SK-N-SH (cell line): Measurements from ENCODE around the gene MTMR11. TPM values are rescaled to one million over a fixed set of nuclear protein-coding genes. Genes with fewer than 3 reads are reported as not detected.
A peak's percentile ranks its signal among the peaks of the same experiment; 100 is the strongest.

Experiments used
- CTCF ChIA-PET: fragments of 300-600, 350-600 bp; formaldehyde crosslinking; extraction: SDS; loops from one replicate; lab custom pipeline; 2021; lab: Yijun Ruan, JAX
- POLR2A ChIA-PET: fragments of 350-600 bp; sonication (Branson Sonifier 250); formaldehyde crosslinking; extraction: SDS; loops from one replicate; lab custom pipeline; 2020; ENCODE audit warnings: antibody characterized with exemption, inconsistent platforms; lab: Yijun Ruan, JAX
- DNase-seq: peaks from one replicate; pipeline ENCODE4 v3.0.0; 2012
- H2AFZ ChIP-seq: fragments of 200-600 bp; sonication (generic); 2 replicates; pipeline ENCODE4 v1.8.1; 2016; ENCODE audit warnings: antibody characterized with exemption, mild to moderate bottlenecking, low read depth
- H3F3A ChIP-seq: fragments of 200-600 bp; sonication (generic); replicated peaks from 2 replicates; pipeline ENCODE3; 2016; ENCODE audit warnings: antibody characterized with exemption, mild to moderate bottlenecking; ENCODE audit not compliant: insufficient read depth
- H3K27ac ChIP-seq, 2 experiments: fragments of 200-500 bp in 1 of 2; fragments of 200-600 bp in 1 of 2; sonication (Bioruptor generic) in 1 of 2; sonication (generic), shearing (Covaris generic) in 1 of 2; 2 replicates each; pipeline versions ENCODE4 v1.5.1 to v1.6.1; 2014 to 2016; ENCODE audit warnings: low read depth in 2 of 2, inconsistent platforms in 1 of 2, low read length in 1 of 2, mild to moderate bottlenecking in 1 of 2, mixed read lengths in 1 of 2
- H3K27me3 ChIP-seq: fragments of 200-600 bp; sonication (generic), shearing (Covaris generic); 2 replicates; pipeline ENCODE4 v1.6.1; 2016; ENCODE audit warnings: mixed run types; ENCODE audit not compliant: insufficient read depth
- H3K36me3 ChIP-seq, 2 experiments: fragments of 200-500 bp in 1 of 2; fragments of 200-600 bp in 1 of 2; sonication (Bioruptor generic) in 1 of 2; sonication (generic) in 1 of 2; replicated peaks in 1 of 2; 2 replicates each; pipeline versions ENCODE3 to v1.5.1; 2014 to 2016; ENCODE audit warnings: low read length in 1 of 2, mild to moderate bottlenecking in 1 of 2; ENCODE audit not compliant: insufficient read depth in 2 of 2, control insufficient read depth in 1 of 2
- H3K4me1 ChIP-seq, 2 experiments: fragments of 200-500 bp in 1 of 2; fragments of 200-600 bp in 1 of 2; sonication (Bioruptor generic) in 1 of 2; sonication (generic), shearing (Covaris generic) in 1 of 2; 2 replicates each; pipeline versions ENCODE4 v1.5.1 to v1.6.1; 2014 to 2016; ENCODE audit warnings: low read depth in 1 of 2, low read length in 1 of 2, mixed run types in 1 of 2; ENCODE audit not compliant: insufficient read depth in 2 of 2, control insufficient read depth in 1 of 2
- H3K4me2 ChIP-seq: fragments of 200-600 bp; sonication (generic), shearing (Covaris generic); 2 replicates; pipeline ENCODE4 v1.6.1; 2017; ENCODE audit warnings: mixed run types
- H3K4me3 ChIP-seq, 2 experiments: fragments of 200-500 bp in 1 of 2; fragments of 200-600 bp in 1 of 2; sonication (Bioruptor generic) in 1 of 2; sonication (generic), shearing (Covaris generic) in 1 of 2; 2 replicates each; pipeline versions ENCODE4 v1.5.1 to v1.8.1; 2014 to 2016; ENCODE audit warnings: low read depth in 2 of 2, inconsistent platforms in 1 of 2, low read length in 1 of 2, mild to moderate bottlenecking in 1 of 2, mixed read lengths in 1 of 2, moderate library complexity in 1 of 2
- H3K79me2 ChIP-seq: fragments of 200-600 bp; sonication (generic); 2 replicates; pipeline ENCODE4 v1.8.1; 2017; ENCODE audit warnings: mild to moderate bottlenecking; ENCODE audit not compliant: insufficient read depth
- H3K9ac ChIP-seq: fragments of 200-600 bp; sonication (generic); 2 replicates; pipeline ENCODE4 v1.6.1; 2017; ENCODE audit warnings: mixed run types
- H3K9me2 ChIP-seq: fragments of 200-600 bp; sonication (generic); 2 replicates; pipeline ENCODE4 v1.6.1; 2017; ENCODE audit warnings: mixed run types
- H3K9me3 ChIP-seq: fragments of 200-600 bp; sonication (generic); 2 replicates; pipeline ENCODE4 v1.6.1; 2017; ENCODE audit warnings: mixed run types, mild to moderate bottlenecking, moderate library complexity
- H4K20me1 ChIP-seq: fragments of 200-600 bp; sonication (generic); 2 replicates; pipeline ENCODE4 v1.6.1; 2017; ENCODE audit warnings: mild to moderate bottlenecking, mixed run types; ENCODE audit not compliant: insufficient read depth
- CHD2 ChIP-seq: fragments of 150-350 bp; IDR thresholded peaks from 2 replicates; pipeline ENCODE4 v1.6.1; 2018; ENCODE audit warnings: low read length; ENCODE audit not compliant: partially characterized antibody
- EP300 ChIP-seq, 2 experiments: IDR thresholded peaks; 2 replicates each; pipeline versions ENCODE4 v1.4.0 to v1.6.1; 2012; ENCODE audit warnings: borderline replicate concordance in 1 of 2, low read depth in 1 of 2, low read length in 1 of 2
- EZH2phosphoT487 ChIP-seq: fragments of 200-600 bp; sonication (generic); IDR thresholded peaks from 2 replicates; pipeline ENCODE4 v1.6.1; 2017; ENCODE audit warnings: low read depth, mixed run types, mild to moderate bottlenecking, antibody characterized with exemption, moderate library complexity, borderline replicate concordance
- FOSL2 ChIP-seq: IDR thresholded peaks from 2 replicates; pipeline ENCODE4 v1.4.0; 2012; ENCODE audit warnings: low read depth, mild to moderate bottlenecking, moderate library complexity, borderline replicate concordance
- FOXM1 ChIP-seq: IDR thresholded peaks from 2 replicates; pipeline ENCODE4 v1.4.0; 2012; ENCODE audit warnings: low read depth, mild to moderate bottlenecking
- GATA2 ChIP-seq: sonication (generic); formaldehyde crosslinking; IDR thresholded peaks from 2 replicates; pipeline ENCODE4 v1.5.0; 2020; ENCODE audit warnings: mild to moderate bottlenecking, missing genetic modification reagents
- IRF3 ChIP-seq: fragments of 150-350 bp; IDR thresholded peaks from 2 replicates; pipeline ENCODE4 v1.6.1; 2016; ENCODE audit warnings: mild to moderate bottlenecking, low read depth, low read length
- MEF2A ChIP-seq: IDR thresholded peaks from 2 replicates; pipeline ENCODE4 v1.4.0; 2012; ENCODE audit warnings: low read depth, borderline replicate concordance
- MXI1 ChIP-seq: IDR thresholded peaks from 2 replicates; pipeline ENCODE4 v1.6.1; 2012; ENCODE audit warnings: mild to moderate bottlenecking, low read depth, low read length, improper control_type of control experiment
- NFIC ChIP-seq: IDR thresholded peaks from 2 replicates; pipeline ENCODE4 v1.4.0; 2012; ENCODE audit warnings: borderline replicate concordance
- NRF1 ChIP-seq: IDR thresholded peaks from 2 replicates; pipeline ENCODE4 v1.6.1; 2012; ENCODE audit warnings: low read depth, mild to moderate bottlenecking, low read length
- POLR2AphosphoS5 ChIP-seq: IDR thresholded peaks from 2 replicates; pipeline ENCODE4 v1.6.1; 2012; ENCODE audit warnings: low read depth, low read length
- RAD21 ChIP-seq: IDR thresholded peaks from 2 replicates; pipeline ENCODE4 v1.6.1; 2012; ENCODE audit warnings: mild to moderate bottlenecking, low read length
- RCOR1 ChIP-seq: fragments of 150-350 bp; IDR thresholded peaks from 2 replicates; pipeline ENCODE4 v1.6.1; 2017; ENCODE audit warnings: antibody characterized with exemption, low read length
- RFX5 ChIP-seq: IDR thresholded peaks from 2 replicates; pipeline ENCODE4 v1.6.1; 2012; ENCODE audit warnings: mild to moderate bottlenecking, improper control_type of control experiment, low read length
- RXRA ChIP-seq: IDR thresholded peaks from 2 replicates; pipeline ENCODE4 v1.4.0; 2012; ENCODE audit warnings: low read depth, mild to moderate bottlenecking, borderline replicate concordance
- TAF1 ChIP-seq: IDR thresholded peaks from 2 replicates; pipeline ENCODE4 v1.6.1; 2012; ENCODE audit warnings: low read depth, mild to moderate bottlenecking, low read length, moderate library complexity, borderline replicate concordance
- TCF12 ChIP-seq: IDR thresholded peaks from 2 replicates; pipeline ENCODE4 v1.4.0; 2012
- USF1 ChIP-seq: IDR thresholded peaks from 2 replicates; pipeline ENCODE4 v1.4.0; 2012; ENCODE audit warnings: low read depth, borderline replicate concordance
- YY1 ChIP-seq: IDR thresholded peaks from 2 replicates; pipeline ENCODE4 v1.4.0; 2012; ENCODE audit warnings: low read depth, mild to moderate bottlenecking
- WGBS: methylation state at CpG from one replicate; pipeline ENCODE4 v1.1.6; 2017; ENCODE audit warnings: low lambda C conversion rate; 5-methylcytosine and 5-hydroxymethylcytosine counted together
- polyA plus RNA-seq, 3 experiments: library from polyadenylated mRNA; depleted of rRNA; stranded (reverse); fragments of >200 nt; gene quantifications; 2 replicates each; pipeline ENCODE4 v1.2.3, GENCODE V29; 2012
- TF ChIP-seq, protein P1 (sequence below): IDR thresholded peaks from 2 replicates; pipeline ENCODE4 v1.4.0; 2012; ENCODE audit warnings: low read depth
- TF ChIP-seq, protein P2 (sequence below): fragments of 150-350 bp; IDR thresholded peaks from 2 replicates; pipeline ENCODE4 v1.6.1; 2017; ENCODE audit warnings: antibody characterized with exemption, low read length, low read depth, borderline replicate concordance

Gene MTMR11
- polyA plus RNA-seq, 1 of the 3 experiments (the other 2 are of a cell fraction), result 9.4 TPM

DNA sequence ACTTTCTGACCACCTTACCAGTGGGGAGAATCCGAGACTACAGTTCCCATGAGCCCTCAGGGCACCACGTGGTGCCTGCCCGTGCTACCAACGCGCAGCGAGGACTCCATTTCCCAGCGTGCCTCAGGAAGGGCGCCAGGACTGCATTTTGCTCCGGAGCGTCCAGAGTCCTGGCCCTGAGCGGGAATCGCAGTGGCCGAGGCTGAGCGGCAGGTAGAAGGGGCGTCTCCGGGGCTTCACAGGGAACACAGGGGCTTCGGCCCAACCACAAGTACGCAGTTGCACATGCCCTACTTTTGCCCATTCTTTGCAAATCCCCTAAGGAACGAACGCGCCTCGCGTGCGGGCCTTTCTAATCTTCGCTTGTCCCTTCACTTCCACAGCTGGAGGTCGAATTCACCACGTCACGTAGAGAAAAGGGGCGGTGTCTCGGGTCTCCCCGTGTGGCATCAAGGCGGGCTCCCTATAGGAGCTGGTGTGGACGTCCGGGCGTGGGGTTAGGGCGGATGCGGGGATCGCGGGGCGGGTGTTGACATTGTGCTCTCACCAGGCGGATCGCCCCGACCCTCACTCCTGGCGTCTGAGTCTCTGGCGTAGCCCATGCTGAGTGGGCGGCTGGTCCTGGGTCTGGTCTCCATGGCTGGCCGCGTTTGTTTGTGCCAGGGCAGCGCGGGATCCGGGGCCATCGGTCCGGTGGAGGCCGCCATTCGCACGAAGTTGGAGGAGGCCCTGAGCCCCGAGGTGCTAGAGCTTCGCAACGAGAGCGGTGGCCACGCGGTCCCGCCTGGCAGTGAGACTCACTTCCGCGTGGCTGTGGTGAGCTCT lies 37.0 kb downstream of the MTMR11 start, which contains the start of gene BOLA1 (continued):
- TF ChIP-seq IRF3 (no peak), TAF1 (0 out of 2 replicates have a peak, but pooled peaks have one; percentile 23), CHD2 (peak; percentile 88), RFX5 (no peak), NRF1 (peak; percentile 53; the same call in 1 of the 2 replicates), NFIC (no peak), RCOR1 (peak; percentile 15; the same call in 1 of the 2 replicates), MEF2A (no peak), POLR2AphosphoS5 (peak; percentile 70), USF1 (peak; percentile 99), EP300 (IDR thresholded peaks at IDR 0.05; ENCODE audit: borderline replicate concordance in 1 of 2, low read depth in 1 of 2, low read length in 1 of 2) (no peak), YY1 (peak; percentile 71; the same call in 1 of the 2 replicates)

GRCh38 chr1:149896575-149896974 lies 40.1 kb downstream of the MTMR11 start:
- Histone ChIP-seq H3K9me2 (no peaks in the 10 kb centered on the region), H2AFZ (no peak overlapping the region), H4K20me1 (no peaks in the 10 kb centered on the region), H3K36me3 (no peaks in the 10 kb centered on the region), H3K9ac (no peak overlapping the region), H3F3A (peaks cover 6% of the 10 kb centered on the region), H3K9me3 (no peaks in the 10 kb centered on the region), H3K4me3 (no peak overlapping the region), H3K4me2 (no peak overlapping the region), H3K27me3 (no peaks in the 10 kb centered on the region), H3K4me1 (peaks cover 0 to 16% of the 10 kb centered on the region in 2 experiments; a peak in 1 of 4 replicates), H3K79me2 (no peaks in the 10 kb centered on the region), H3K27ac (no peak overlapping the region)
- 58% methylated on average over 4 of the region's 4 CpGs for WGBS
- no peak for DNase-seq
- POLR2A ChIA-PET, result no interaction called here
- CTCF ChIA-PET, result interaction anchor here (1.3 kb wide), 1 partner anchor 8 kb away, joined by 5 read pairs; no protein-coding TSS in a partner anchor
- TF ChIP-seq FOXM1 (no peak), GATA2 (no peak), USF1 (no peak), EZH2phosphoT487 (no peak), FOSL2 (no peak), MXI1 (no peak), RXRA (no peak), RAD21 (no peak), IRF3 (no peak), POLR2AphosphoS5 (no peak), TAF1 (no peak), TCF12 (no peak), MEF2A (no peak), NFIC (no peak), RCOR1 (no peak)
- TF ChIP-seq, protein P1, sequence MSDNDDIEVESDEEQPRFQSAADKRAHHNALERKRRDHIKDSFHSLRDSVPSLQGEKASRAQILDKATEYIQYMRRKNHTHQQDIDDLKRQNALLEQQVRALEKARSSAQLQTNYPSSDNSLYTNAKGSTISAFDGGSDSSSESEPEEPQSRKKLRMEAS, result no peak
- TF ChIP-seq, protein P2, sequence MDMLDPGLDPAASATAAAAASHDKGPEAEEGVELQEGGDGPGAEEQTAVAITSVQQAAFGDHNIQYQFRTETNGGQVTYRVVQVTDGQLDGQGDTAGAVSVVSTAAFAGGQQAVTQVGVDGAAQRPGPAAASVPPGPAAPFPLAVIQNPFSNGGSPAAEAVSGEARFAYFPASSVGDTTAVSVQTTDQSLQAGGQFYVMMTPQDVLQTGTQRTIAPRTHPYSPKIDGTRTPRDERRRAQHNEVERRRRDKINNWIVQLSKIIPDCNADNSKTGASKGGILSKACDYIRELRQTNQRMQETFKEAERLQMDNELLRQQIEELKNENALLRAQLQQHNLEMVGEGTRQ, result no peak
